Mesendoderm (in vitro differentiated cells): ENCODE data around the gene DDX17.

Experiments
- DNase-seq: peaks from one replicate; pipeline ENCODE4 v3.0.0; 2013
- H2AK5ac ChIP-seq: 2 replicates; pipeline ENCODE4 v1.6.1; 2013; ENCODE audit warnings: low read length, inconsistent platforms
- H2BK120ac ChIP-seq: 2 replicates; pipeline ENCODE4 v1.6.1; 2013; ENCODE audit warnings: low read depth, mild to moderate bottlenecking, low read length, moderate library complexity, mixed read lengths
- H2BK15ac ChIP-seq: replicated peaks from 2 replicates; pipeline ENCODE4 v1.6.1; 2013; ENCODE audit warnings: low read depth, mild to moderate bottlenecking, moderate library complexity
- H2BK5ac ChIP-seq: 2 replicates; pipeline ENCODE4 v1.6.1; 2013; ENCODE audit warnings: low read length, inconsistent platforms
- H3K18ac ChIP-seq: 2 replicates; pipeline ENCODE4 v1.6.1; 2013; ENCODE audit warnings: mild to moderate bottlenecking, low read length, mixed read lengths
- H3K23ac ChIP-seq: one replicate; pipeline ENCODE4 v1.6.1; 2013; ENCODE audit warnings: low read length
- H3K27ac ChIP-seq: 2 replicates; pipeline ENCODE4 v1.5.1; 2013; ENCODE audit warnings: low read depth, mild to moderate bottlenecking, inconsistent platforms, low read length, moderate library complexity
- H3K27me3 ChIP-seq: 2 replicates; pipeline ENCODE4 v1.6.1; 2013; ENCODE audit warnings: low read length, control low read depth, mild to moderate bottlenecking, inconsistent platforms; ENCODE audit not compliant: insufficient read depth, poor library complexity
- H3K36me3 ChIP-seq: 2 replicates; pipeline ENCODE4 v1.6.1; 2013; ENCODE audit warnings: low read length, inconsistent platforms; ENCODE audit not compliant: control insufficient read depth, insufficient read depth
- H3K4ac ChIP-seq: one replicate; pipeline ENCODE4 v1.6.1; 2013; ENCODE audit warnings: low read depth, mild to moderate bottlenecking, low read length, moderate library complexity
- H3K4me1 ChIP-seq: 2 replicates; pipeline ENCODE4 v1.6.1; 2013; ENCODE audit warnings: low read depth, low read length, inconsistent platforms; ENCODE audit not compliant: control insufficient read depth
- H3K4me2 ChIP-seq: 2 replicates; pipeline ENCODE4 v1.6.1; 2013; ENCODE audit warnings: low read length
- H3K4me3 ChIP-seq: 2 replicates; pipeline ENCODE4 v1.5.1; 2013; ENCODE audit warnings: mild to moderate bottlenecking, low read length
- H3K56ac ChIP-seq: one replicate; pipeline ENCODE4 v1.6.1; 2013; ENCODE audit warnings: low read length
- H3K79me1 ChIP-seq: 2 replicates; pipeline ENCODE4 v1.6.1; 2013; ENCODE audit warnings: low read length, inconsistent platforms
- H3K79me2 ChIP-seq: 2 replicates; pipeline ENCODE4 v1.6.1; 2013; ENCODE audit warnings: mild to moderate bottlenecking, low read length; ENCODE audit not compliant: control insufficient read depth, insufficient read depth
- H3K9ac ChIP-seq: 2 replicates; pipeline ENCODE4 v1.6.1; 2013; ENCODE audit warnings: low read length, inconsistent platforms
- H4K5ac ChIP-seq: one replicate; pipeline ENCODE4 v1.6.1; 2013; ENCODE audit warnings: low read length
- H4K8ac ChIP-seq: one replicate; pipeline ENCODE4 v1.6.1; 2013; ENCODE audit warnings: low read depth, mild to moderate bottlenecking, control low read depth, low read length, moderate library complexity
- WGBS: extraction: QIAGEN DNeasy Blood & Tissue Kit; methylation state at CpG from one replicate; pipeline ENCODE4 v1.1.7; 2013; ENCODE audit warnings: low lambda C conversion rate, missing lambda C conversion rate; ENCODE audit not compliant: insufficient coverage; ENCODE audit errors: extremely low coverage; 5-methylcytosine and 5-hydroxymethylcytosine counted together

Gene DDX17

DNA sequence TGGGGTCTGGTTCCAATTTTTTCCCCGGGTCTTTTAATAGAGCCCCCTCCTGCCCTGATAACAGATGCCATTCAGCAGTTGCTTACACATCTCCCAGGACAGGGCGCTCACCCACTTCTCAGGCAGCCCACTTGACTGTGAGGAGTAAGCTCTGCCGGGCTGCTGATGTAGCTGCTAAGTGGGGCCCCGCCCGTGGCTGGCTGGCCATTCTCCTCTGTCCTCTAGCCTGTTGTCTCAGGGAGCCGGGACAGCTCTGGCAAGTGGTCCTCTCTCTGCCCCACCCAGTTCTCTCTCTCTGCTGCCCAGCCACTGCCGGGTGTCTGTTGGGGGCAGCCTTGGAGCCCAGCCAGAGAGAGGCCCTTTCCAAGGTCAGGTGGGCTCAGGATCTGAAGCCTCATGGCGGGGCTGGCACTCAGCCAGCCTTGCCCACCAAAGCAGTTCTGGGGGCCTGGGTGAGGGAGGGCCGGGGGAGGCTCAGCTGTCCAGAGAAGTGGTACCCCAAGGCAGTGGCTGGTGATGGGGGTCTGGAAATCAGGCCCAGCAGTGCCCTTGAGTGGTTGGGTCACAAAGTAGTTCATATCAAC lies 60.0 kb downstream of the DDX17 start:
- DNase-seq: no peak
- no peak overlapping the region for H3K27ac ChIP-seq
- no peaks in the 10 kb centered on the region for H3K79me1 ChIP-seq
- H3K4ac ChIP-seq: no peak overlapping the region
- H2AK5ac ChIP-seq: no peak overlapping the region
- no peak overlapping the region for H3K23ac ChIP-seq
- no peak overlapping the region for H2BK15ac ChIP-seq
- no peak overlapping the region for H3K4me2 ChIP-seq
- no peaks in the 10 kb centered on the region for H3K36me3 ChIP-seq
- H2BK120ac ChIP-seq: no peak overlapping the region
- H4K8ac ChIP-seq: no peak overlapping the region
- H3K4me3 ChIP-seq: no peak overlapping the region
- WGBS: no CpG with 5 or more reads among the region's 9 CpGs
- no peak overlapping the region for H3K56ac ChIP-seq
- no peak overlapping the region for H3K18ac ChIP-seq
- no peak overlapping the region for H2BK5ac ChIP-seq
- H3K9ac ChIP-seq: no peak overlapping the region
- H3K4me1 ChIP-seq: no peaks in the 10 kb centered on the region
- H3K79me2 ChIP-seq: no peaks in the 10 kb centered on the region
- no peaks in the 10 kb centered on the region for H3K27me3 ChIP-seq
- H4K5ac ChIP-seq: no peak overlapping the region

DNA sequence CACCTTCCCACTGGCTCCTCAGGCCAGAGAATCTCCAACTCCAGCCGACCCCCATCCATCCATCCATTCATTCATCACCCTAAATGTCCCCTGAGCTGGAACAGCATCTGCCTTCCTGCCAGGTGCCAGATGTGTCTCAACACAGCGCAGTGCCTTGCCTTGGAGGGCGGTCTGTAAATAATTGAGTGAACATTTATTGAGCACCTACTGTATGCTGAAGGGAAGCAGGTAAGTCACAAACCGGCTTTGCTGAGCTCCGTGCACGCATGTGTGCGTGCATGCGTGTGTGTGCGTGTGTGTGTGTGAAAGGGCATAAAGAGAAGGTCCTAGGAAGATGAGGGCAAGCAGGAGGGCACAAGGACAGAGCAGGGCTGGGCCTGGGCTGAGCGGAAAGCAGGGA lies 61.3 kb downstream of the DDX17 start:
- no peak for DNase-seq
- H3K18ac ChIP-seq: no peak overlapping the region
- no peaks in the 10 kb centered on the region for H3K36me3 ChIP-seq
- no peak overlapping the region for H3K4me3 ChIP-seq
- no peak overlapping the region for H4K8ac ChIP-seq
- H2BK120ac ChIP-seq: no peak overlapping the region
- no peak overlapping the region for H3K27ac ChIP-seq
- H3K9ac ChIP-seq: no peak overlapping the region
- no peak overlapping the region for H4K5ac ChIP-seq
- no CpG with 5 or more reads among the region's 10 CpGs for WGBS
- no peak overlapping the region for H3K4ac ChIP-seq
- no peak overlapping the region for H3K23ac ChIP-seq
- no peak overlapping the region for H2BK15ac ChIP-seq
- H3K4me2 ChIP-seq: no peak overlapping the region
- no peak overlapping the region for H2AK5ac ChIP-seq
- H3K79me2 ChIP-seq: no peaks in the 10 kb centered on the region
- no peaks in the 10 kb centered on the region for H3K79me1 ChIP-seq
- H3K4me1 ChIP-seq: no peaks in the 10 kb centered on the region
- H3K27me3 ChIP-seq: no peaks in the 10 kb centered on the region
- no peak overlapping the region for H3K56ac ChIP-seq
- no peak overlapping the region for H2BK5ac ChIP-seq

GRCh38 chr22:38443628-38444521 lies 62.2 kb downstream of the DDX17 start:
- Histone ChIP-seq H2AK5ac (no peak overlapping the region), H2BK15ac (no peak overlapping the region), H3K27me3 (no peaks in the 10 kb centered on the region), H3K23ac (no peak overlapping the region), H3K4ac (no peak overlapping the region), H3K18ac (no peak overlapping the region), H3K36me3 (no peaks in the 10 kb centered on the region), H3K4me1 (no peaks in the 10 kb centered on the region), H2BK5ac (no peak overlapping the region), H3K56ac (no peak overlapping the region), H3K4me2 (no peak overlapping the region), H4K5ac (no peak overlapping the region), H2BK120ac (no peak overlapping the region), H3K79me2 (no peaks in the 10 kb centered on the region), H3K9ac (no peak overlapping the region), H3K79me1 (no peaks in the 10 kb centered on the region), H3K4me3 (no peak overlapping the region), H4K8ac (no peak overlapping the region), H3K27ac (no peak overlapping the region)
- DNase-seq: no peak
- no CpG with 5 or more reads among the region's 21 CpGs for WGBS

- DNase-seq: no peak
- no peak overlapping the region for H3K27ac ChIP-seq
- H3K79me2 ChIP-seq: no peaks in the 10 kb centered on the region
- H3K4me2 ChIP-seq: no peak overlapping the region
- H3K36me3 ChIP-seq: no peaks in the 10 kb centered on the region
- no CpG with 5 or more reads among the region's 13 CpGs for WGBS
- H2AK5ac ChIP-seq: no peak overlapping the region
- no peak overlapping the region for H3K9ac ChIP-seq
- no peak overlapping the region for H4K8ac ChIP-seq
- no peak overlapping the region for H3K4ac ChIP-seq
- H3K79me1 ChIP-seq: no peaks in the 10 kb centered on the region
- H3K56ac ChIP-seq: no peak overlapping the region
- no peak overlapping the region for H2BK120ac ChIP-seq
- H2BK15ac ChIP-seq: no peak overlapping the region
- H3K18ac ChIP-seq: no peak overlapping the region
- no peak overlapping the region for H4K5ac ChIP-seq
- no peak overlapping the region for H3K23ac ChIP-seq
- H3K4me3 ChIP-seq: no peak overlapping the region
- H3K4me1 ChIP-seq: no peaks in the 10 kb centered on the region
- H3K27me3 ChIP-seq: no peaks in the 10 kb centered on the region
- no peak overlapping the region for H2BK5ac ChIP-seq
These were observed 63.0 kb downstream of the DDX17 start for GRCh38 chr22:38442967-38443627.

- no peaks in the 10 kb centered on the region for H3K79me2 ChIP-seq
- H3K27me3 ChIP-seq: no peaks in the 10 kb centered on the region
These were observed 64.4 kb downstream of the DDX17 start for GRCh38 chr22:38441620-38442287.

More at GRCh38 chr22:38441620-38442287, 64.4 kb downstream of the DDX17 start:
- no peak overlapping the region for H3K23ac ChIP-seq
- no peak overlapping the region for H4K8ac ChIP-seq
- H2BK15ac ChIP-seq: no peak overlapping the region
- no peak overlapping the region for H3K56ac ChIP-seq
- H3K27ac ChIP-seq: no peak overlapping the region
- H3K4me2 ChIP-seq: no peak overlapping the region
- H3K79me1 ChIP-seq: no peaks in the 10 kb centered on the region
- no CpG with 5 or more reads among the region's 16 CpGs for WGBS
- H3K4me1 ChIP-seq: no peaks in the 10 kb centered on the region
- H3K36me3 ChIP-seq: no peaks in the 10 kb centered on the region
- DNase-seq: no peak
- H3K9ac ChIP-seq: no peak overlapping the region
- H2BK5ac ChIP-seq: no peak overlapping the region
- no peak overlapping the region for H3K4ac ChIP-seq
- no peak overlapping the region for H2AK5ac ChIP-seq
- H3K18ac ChIP-seq: no peak overlapping the region
- H3K4me3 ChIP-seq: no peak overlapping the region
- H4K5ac ChIP-seq: no peak overlapping the region
- H2BK120ac ChIP-seq: no peak overlapping the region
